Memory B cell (primary cell): ENCODE measurements around the gene JAML.
A peak's percentile ranks its signal among the peaks of the same experiment; 100 is the strongest.

ENCODE experiments used
- ATAC-seq: fragments of 150-1000 bp; cut with Tn5 transposase; 2 replicates; pipeline ENCODE4 v1.10.0; 2021; ENCODE audit warnings: low read depth, mild to moderate bottlenecking, moderate library complexity
- DNase-seq, 2 donors: peaks; one replicate each; pipeline ENCODE4 v3.0.0; 2022; ENCODE audit warnings: low spot score in 2 of 2
- H3K27ac Mint-ChIP-seq: one replicate; pipeline ENCODE4 v1.8.0; 2022; ENCODE audit warnings: mild to moderate bottlenecking, moderate library complexity, mixed read lengths
- H3K27me3 Mint-ChIP-seq: one replicate; pipeline ENCODE4 v1.8.0; 2022; ENCODE audit warnings: mixed read lengths
- H3K36me3 Mint-ChIP-seq: one replicate; pipeline ENCODE4 v1.8.0; 2022; ENCODE audit warnings: mild to moderate bottlenecking, mixed read lengths
- H3K4me1 Mint-ChIP-seq: one replicate; pipeline ENCODE4 v1.8.0; 2022; ENCODE audit warnings: mixed read lengths
- H3K4me3 Mint-ChIP-seq: one replicate; pipeline ENCODE4 v1.8.0; 2022; ENCODE audit warnings: mild to moderate bottlenecking, moderate library complexity, mixed read lengths
- H3K9me3 Mint-ChIP-seq: one replicate; pipeline ENCODE4 v1.8.0; 2022; ENCODE audit warnings: mixed read lengths

JAML gene

DNA sequence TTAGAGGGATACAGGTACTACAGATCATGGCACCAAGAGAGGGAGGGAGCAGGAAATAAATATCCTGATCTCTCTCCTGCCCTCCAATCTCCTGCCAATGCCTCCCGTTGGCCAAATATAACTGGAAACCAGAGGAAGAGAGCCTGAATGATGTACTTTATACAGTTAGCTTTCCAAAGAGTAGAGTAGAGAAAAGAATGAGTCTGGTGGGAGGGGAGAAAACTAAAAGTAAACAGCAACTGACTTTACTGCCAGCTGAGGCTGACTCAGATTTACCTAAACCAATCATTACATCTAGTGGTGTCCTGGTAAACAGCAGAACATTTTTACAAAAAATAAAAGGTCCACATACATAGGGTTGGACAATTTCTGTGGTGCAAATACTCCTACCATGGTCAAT lies 22.2 kb upstream of the JAML start:
- H3K4me1 Mint-ChIP-seq, result peaks cover 26% of the 10 kb centered on the region
- no peak overlapping the region for H3K4me3 Mint-ChIP-seq
- peaks cover 13% of the 10 kb centered on the region for H3K36me3 Mint-ChIP-seq
- ATAC-seq (no peak), DNase-seq (no peak)
- no peaks in the 10 kb centered on the region for H3K9me3 Mint-ChIP-seq
- H3K27me3 Mint-ChIP-seq, result no peaks in the 10 kb centered on the region
- H3K27ac Mint-ChIP-seq, result no peak overlapping the region

DNA sequence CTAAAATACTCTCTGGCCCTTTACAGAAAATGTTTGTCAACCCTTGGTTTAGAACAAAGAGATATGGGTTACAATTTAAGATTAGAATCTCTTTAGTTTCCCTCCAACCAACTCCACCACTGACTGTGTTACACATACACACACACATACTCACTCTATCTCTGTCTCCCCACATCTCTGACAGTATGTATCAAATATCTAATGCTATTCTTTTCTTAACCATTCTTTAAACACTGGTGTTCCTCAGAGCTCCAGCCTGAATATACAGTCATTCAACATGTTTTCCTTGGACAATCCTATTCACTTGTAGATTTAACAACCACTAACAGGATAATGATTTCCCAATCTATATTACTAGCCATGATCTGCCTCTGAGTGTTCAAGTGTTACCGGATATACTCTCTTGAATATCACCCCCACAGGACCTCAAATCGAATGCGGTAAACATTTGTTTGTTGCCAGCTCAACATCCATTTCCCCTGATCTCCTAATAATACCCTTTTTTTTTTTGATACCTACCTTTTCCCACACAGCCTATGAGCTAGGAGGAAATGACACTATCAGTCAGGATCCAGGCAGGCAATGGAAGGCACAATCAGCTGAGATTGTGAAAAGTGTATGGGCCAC lies 21.2 kb upstream of the JAML start:
- ATAC-seq, result no peak
- Mint-ChIP-seq H3K36me3 (peaks cover 13% of the 10 kb centered on the region), H3K9me3 (no peaks in the 10 kb centered on the region), H3K27me3 (no peaks in the 10 kb centered on the region), H3K4me1 (peaks cover 32% of the 10 kb centered on the region), H3K27ac (peak overlapping the region; percentile 20), H3K4me3 (no peak overlapping the region)
- DNase-seq, result no peak

DNA sequence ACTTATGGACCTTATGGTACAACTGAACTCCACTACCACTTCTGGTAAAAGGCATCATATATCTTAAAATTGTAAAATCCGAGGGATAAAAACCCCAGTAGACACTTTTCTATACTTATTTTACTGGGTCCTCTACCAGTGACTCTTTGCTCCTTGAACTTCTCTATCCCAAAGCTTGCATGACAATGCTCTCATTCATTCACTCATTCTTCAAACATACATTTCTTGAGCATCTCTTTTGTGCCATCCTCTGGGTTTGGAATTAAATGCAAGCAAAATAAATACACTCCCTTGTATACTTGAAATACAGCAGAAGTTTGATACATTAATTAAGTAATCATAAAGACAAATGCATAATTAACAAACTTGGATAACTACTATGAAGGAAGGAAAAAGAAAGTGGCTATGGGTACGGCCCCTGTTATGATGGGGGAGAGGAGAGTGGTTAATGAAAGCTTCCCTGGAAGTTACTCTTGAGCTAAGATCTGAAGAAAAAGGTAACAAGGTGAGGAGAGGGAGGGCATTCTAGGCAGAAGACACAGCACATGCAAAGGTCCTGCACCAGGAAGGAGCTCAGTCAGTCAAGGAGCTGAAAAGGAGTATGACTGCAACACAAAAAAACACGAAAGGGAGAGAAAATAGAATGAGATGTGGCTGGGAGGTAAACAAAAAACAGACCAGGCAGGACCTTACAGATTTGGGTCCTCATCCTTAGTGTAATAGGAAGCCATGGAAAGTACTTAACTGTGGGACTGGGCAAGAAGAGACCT lies 19.4 kb upstream of the JAML start:
- Mint-ChIP-seq H3K36me3 (peaks cover 11% of the 10 kb centered on the region), H3K27me3 (no peaks in the 10 kb centered on the region), H3K27ac (no peak overlapping the region)

DNA sequence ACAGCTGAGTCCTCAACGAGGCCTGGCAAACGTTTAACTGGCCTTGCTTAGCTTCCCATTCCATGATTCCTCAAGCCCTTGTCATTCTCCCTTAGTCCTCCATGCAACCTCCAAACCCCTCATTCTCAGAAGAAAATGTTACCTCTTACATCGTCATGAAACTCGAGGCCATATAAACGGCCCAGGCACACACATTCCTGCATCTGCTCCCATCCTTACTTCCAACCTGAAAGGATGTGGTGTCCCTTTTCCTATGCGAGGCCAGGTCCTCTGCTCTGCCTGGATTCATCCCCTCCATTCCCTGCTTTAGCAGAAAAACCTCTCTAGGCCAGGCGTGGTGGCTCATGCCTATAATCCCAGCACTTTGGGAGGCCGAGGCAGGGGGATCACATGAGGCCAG lies 18.4 kb upstream of the JAML start:
- no peak overlapping the region for H3K27ac Mint-ChIP-seq
- DNase-seq (no peak), ATAC-seq (no peak)
- H3K4me1 Mint-ChIP-seq, result peaks cover 34% of the 10 kb centered on the region
- H3K36me3 Mint-ChIP-seq, result peaks cover 14% of the 10 kb centered on the region
- no peak overlapping the region for H3K4me3 Mint-ChIP-seq
- no peaks in the 10 kb centered on the region for H3K27me3 Mint-ChIP-seq
- no peaks in the 10 kb centered on the region for H3K9me3 Mint-ChIP-seq

More for the DNA sequence above, 19.4 kb upstream of the JAML start:
- Mint-ChIP-seq H3K4me3 (no peak overlapping the region), H3K9me3 (no peaks in the 10 kb centered on the region), H3K4me1 (peaks cover 34% of the 10 kb centered on the region)
- DNase-seq (no peak), ATAC-seq (no peak)

DNA sequence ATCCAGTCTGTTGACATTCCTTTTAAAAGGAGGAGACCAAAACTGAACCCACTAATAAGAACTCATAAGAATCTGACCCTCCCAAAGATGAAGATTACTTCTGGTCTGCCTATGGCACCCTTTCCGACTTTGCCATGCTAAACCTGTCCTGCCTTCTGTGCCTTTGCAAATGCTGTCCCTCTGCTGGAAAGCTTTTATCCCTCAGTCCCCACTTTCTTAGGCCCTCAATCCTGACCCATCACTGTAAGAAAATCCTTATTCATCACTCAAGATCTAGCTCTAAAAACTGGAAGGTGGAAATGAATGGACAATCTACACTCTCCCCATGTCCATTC lies 16.9 kb upstream of the JAML start:
- H3K27ac Mint-ChIP-seq, result no peak overlapping the region
- no peaks in the 10 kb centered on the region for H3K27me3 Mint-ChIP-seq
- ATAC-seq, result no peak
- peaks cover 34% of the 10 kb centered on the region for H3K4me1 Mint-ChIP-seq
- no peaks in the 10 kb centered on the region for H3K9me3 Mint-ChIP-seq
- no peak for DNase-seq
- H3K36me3 Mint-ChIP-seq, result peaks cover 11% of the 10 kb centered on the region
- no peak overlapping the region for H3K4me3 Mint-ChIP-seq

DNA sequence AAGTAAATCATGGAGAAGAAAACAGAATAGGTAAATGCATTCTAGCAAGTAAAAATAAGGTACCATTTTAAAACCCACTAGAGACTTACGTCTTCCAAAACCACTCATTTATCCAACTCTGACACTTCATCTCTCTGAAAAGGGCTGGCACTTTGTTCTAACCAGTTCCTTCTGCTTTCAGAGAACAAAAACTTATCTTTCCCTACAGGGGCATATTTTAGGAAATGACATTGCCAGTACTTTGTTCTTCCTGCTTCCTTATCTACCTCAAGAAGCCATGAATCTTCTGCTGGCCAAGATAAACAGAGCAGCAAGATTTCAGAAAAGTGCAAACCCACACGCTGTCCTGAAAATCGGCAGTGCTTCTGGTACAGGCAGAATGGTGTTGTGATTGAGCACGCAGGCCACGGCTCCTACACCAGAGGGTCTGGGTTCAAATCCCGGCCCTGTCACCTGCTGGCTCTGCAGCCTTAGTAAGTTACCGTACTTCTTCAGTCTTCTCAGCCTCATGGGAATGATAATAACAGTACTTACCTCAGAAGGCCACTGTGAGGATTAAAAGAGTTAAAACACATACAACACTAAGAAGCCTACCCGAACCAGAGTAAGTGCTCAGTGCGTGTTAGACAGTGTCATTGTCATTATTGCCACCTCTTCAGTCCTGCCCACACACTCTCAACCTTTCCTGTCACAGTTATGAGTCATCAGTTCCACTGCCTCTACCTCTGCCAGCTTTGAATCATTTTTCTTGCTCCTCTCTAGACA lies 16.4 kb upstream of the JAML start:
- Mint-ChIP-seq H3K27me3 (no peaks in the 10 kb centered on the region), H3K36me3 (peaks cover 15% of the 10 kb centered on the region)
- DNase-seq, result no peak

DNA sequence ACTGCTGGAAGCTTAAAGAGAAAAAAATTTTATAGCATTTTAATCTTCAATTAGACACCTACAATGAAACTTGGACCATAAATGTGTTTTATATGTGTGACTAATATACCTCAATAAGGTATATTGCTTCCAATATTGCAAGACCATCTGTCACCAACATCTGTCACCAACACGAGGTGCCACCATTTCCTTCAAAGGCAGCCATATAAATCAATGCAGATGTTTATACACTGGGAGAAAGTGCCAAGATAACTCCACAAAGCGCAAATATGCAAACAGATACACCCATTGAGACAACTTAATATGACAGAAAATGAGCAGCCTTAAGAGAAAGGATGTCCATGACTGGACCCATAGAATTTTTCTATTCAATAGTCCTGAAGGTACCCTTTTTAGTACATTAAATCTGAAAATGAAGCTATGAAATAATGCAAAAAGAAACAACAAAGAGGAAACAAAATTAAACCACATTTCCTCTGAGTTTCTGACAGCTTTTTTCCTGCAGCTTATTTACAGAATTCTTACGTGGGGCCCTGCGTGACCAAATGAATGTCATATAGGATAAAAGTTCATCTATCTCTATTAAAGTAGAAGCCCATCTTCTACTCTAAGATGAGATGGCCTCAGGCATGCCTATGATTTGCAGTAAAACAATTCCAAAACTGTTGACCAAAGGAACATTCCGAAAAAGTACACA lies 14.8 kb upstream of the JAML start:
- ATAC-seq (no peak), DNase-seq (no peak)
- H3K27me3 Mint-ChIP-seq, result no peaks in the 10 kb centered on the region
- no peak overlapping the region for H3K4me3 Mint-ChIP-seq
- H3K9me3 Mint-ChIP-seq, result no peaks in the 10 kb centered on the region
- H3K27ac Mint-ChIP-seq, result no peak overlapping the region
- peaks cover 24% of the 10 kb centered on the region for H3K4me1 Mint-ChIP-seq
- peaks cover 25% of the 10 kb centered on the region for H3K36me3 Mint-ChIP-seq

More for the DNA sequence above, 16.4 kb upstream of the JAML start:
- H3K4me1 Mint-ChIP-seq, result peaks cover 34% of the 10 kb centered on the region
- no peaks in the 10 kb centered on the region for H3K9me3 Mint-ChIP-seq
- no peak overlapping the region for H3K27ac Mint-ChIP-seq
- no peak overlapping the region for H3K4me3 Mint-ChIP-seq
- peak; percentile 59 for ATAC-seq

DNA sequence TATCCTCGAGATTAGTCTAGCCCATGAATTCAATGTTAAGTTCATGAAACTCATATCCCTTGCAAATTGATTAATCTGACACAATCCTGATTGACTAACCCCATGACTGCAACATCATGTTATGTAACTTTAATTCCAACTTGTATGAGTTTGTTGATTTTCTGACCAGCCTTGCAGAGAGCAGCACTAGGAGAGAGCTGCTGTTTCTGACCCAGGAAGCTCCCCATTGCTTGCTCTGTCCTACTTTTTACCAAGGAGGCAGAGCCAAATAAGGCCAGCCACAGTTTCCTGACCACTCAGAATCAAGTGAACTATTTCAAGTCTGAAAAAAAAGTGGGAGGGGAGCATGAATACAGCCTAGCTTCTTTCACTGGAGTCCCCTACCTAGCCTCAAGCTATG lies 14.1 kb upstream of the JAML start:
- H3K27ac Mint-ChIP-seq, result no peak overlapping the region
- no peak overlapping the region for H3K4me3 Mint-ChIP-seq
- DNase-seq (no peak), ATAC-seq (no peak)
- peaks cover 27% of the 10 kb centered on the region for H3K36me3 Mint-ChIP-seq
- no peaks in the 10 kb centered on the region for H3K27me3 Mint-ChIP-seq
- H3K4me1 Mint-ChIP-seq, result peaks cover 18% of the 10 kb centered on the region
- H3K9me3 Mint-ChIP-seq, result no peaks in the 10 kb centered on the region

DNA sequence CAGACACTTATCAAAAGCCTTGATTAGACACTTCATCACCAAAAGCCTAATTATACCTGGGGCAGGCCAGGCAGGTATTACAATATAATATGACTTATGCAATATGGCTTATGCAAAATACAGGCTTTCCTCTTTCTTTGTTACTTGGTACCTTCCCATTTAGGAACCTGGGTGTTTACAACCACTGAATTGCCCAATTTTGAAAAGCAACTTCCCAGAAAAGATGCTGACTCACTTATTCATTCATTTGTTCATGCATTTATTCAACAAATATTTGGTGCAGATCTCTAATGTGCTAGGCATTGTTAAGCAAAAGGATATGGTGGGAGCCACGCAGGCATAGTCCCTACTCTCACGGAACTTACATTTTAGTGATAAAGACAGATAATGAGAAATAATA lies 13.6 kb upstream of the JAML start:
- ATAC-seq (no peak), DNase-seq (no peak)
- Mint-ChIP-seq H3K4me3 (no peak overlapping the region), H3K36me3 (peaks cover 28% of the 10 kb centered on the region), H3K9me3 (no peaks in the 10 kb centered on the region), H3K4me1 (peaks cover 16% of the 10 kb centered on the region), H3K27ac (no peak overlapping the region), H3K27me3 (no peaks in the 10 kb centered on the region)

DNA sequence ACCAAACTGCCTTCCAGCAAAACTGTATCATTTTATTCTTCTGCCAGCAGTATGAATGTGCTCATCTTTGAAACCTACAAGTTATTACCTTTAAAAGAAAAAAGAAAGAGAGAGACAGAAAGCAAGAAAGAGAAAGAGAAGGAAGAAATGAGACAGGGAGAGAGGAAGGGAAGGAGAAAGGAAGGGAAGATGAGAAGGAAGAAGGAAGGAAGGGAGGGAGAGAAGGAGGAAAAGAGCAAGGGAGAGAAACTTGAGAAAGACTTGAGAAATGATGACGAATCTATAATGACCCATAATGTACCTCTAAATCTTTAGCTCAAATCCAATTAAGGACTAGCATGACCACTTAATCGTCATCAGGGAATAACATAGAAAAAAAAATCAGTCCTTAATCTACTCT lies 11.4 kb upstream of the JAML start:
- H3K4me3 Mint-ChIP-seq, result no peak overlapping the region
- no peak overlapping the region for H3K27ac Mint-ChIP-seq
- no peak for DNase-seq
- H3K4me1 Mint-ChIP-seq, result peaks cover 5% of the 10 kb centered on the region
- H3K9me3 Mint-ChIP-seq, result no peaks in the 10 kb centered on the region
- no peaks in the 10 kb centered on the region for H3K27me3 Mint-ChIP-seq
- no peak for ATAC-seq
- peaks cover 28% of the 10 kb centered on the region for H3K36me3 Mint-ChIP-seq

DNA sequence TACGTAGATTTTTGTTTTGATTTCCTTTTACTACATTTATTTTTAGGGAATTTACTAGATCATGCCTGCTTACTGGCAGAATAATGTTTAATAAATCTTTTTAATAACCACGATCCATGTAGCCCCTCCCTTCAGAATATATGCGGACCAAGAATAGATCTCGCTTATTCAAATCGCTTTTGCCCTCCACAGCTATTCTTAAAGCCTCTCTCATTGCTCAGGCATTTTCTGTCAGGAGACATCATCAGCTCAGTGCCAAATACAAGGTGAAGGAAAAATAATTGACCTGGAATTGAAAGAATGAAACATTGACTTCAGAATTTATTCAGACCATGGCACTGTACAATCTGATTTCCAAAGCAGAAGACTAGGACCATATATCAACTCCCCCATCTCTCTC lies 10.0 kb upstream of the JAML start:
- H3K4me3 Mint-ChIP-seq, result no peak overlapping the region
- no peak overlapping the region for H3K27ac Mint-ChIP-seq
- ATAC-seq, result no peak
- no peaks in the 10 kb centered on the region for H3K9me3 Mint-ChIP-seq
- peaks cover 3% of the 10 kb centered on the region for H3K4me1 Mint-ChIP-seq
- no peak for DNase-seq
- H3K27me3 Mint-ChIP-seq, result no peaks in the 10 kb centered on the region
- peaks cover 28% of the 10 kb centered on the region for H3K36me3 Mint-ChIP-seq

DNA sequence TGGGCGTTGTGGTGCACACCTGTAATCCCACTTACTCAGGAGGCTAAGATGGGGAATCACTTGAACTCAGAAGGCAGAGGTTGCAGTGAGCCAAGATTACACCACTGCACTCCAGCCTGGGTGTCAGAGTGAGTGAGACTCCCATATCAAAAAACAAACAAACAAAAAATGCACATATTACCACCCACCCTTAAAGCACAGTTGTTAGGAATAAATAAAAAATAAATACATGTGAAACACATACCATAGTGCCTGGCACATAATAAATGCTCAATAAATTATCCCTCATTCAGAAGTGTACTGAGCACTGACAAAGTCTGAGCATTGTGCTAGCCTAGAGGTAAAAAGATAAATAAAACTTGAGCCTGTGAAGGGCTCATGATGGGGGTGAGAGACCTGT lies 9.0 kb upstream of the JAML start:
- Mint-ChIP-seq H3K27me3 (no peaks in the 10 kb centered on the region), H3K9me3 (no peaks in the 10 kb centered on the region), H3K4me3 (no peak overlapping the region), H3K27ac (no peak overlapping the region), H3K36me3 (peaks cover 28% of the 10 kb centered on the region), H3K4me1 (peaks cover 8% of the 10 kb centered on the region)
- ATAC-seq (no peak), DNase-seq (no peak)

DNA sequence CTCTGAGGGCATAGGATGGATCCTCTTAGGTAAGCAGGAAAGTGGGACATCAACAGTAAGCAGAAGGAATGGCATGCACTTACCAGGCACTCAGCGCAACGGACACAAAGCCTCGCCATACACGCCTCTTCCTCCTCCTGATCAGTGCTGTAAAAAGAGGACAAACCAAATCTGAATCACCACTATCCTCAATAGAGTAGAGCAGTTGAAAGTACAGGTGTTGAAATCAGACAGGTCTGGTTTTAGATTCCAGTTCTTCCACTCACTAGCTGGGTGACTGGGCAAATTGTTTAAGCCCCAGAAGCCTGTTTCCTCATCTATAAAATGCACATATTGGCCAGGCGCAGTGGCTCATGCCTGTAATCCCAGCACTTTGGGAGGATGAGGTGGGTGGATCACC lies 8.6 kb upstream of the JAML start:
- Mint-ChIP-seq H3K27ac (no peak overlapping the region), H3K27me3 (no peaks in the 10 kb centered on the region), H3K4me3 (no peak overlapping the region), H3K36me3 (peaks cover 25% of the 10 kb centered on the region), H3K9me3 (no peaks in the 10 kb centered on the region), H3K4me1 (peaks cover 11% of the 10 kb centered on the region)
- ATAC-seq (no peak), DNase-seq (no peak)

DNA sequence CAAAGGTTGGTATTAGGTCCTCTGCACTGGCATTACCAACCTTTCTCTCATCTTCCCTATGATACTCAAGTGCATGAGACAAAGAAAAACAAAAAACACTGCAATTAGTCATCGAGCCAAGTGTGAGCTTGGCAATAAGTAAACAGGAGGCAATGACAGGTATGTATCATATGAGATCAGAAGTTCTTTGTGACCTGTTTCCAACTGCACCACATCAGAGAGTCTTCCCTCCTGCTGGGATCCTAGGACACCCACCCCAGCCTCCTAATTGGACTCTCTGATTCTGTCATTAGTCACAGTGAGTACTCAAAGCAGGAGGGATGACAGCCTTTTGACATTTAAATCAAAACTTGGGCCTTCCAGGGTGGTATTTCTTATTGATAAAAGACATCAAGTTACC lies 7.8 kb upstream of the JAML start:
- DNase-seq, result no peak
- Mint-ChIP-seq H3K4me3 (no peak overlapping the region), H3K36me3 (peaks cover 27% of the 10 kb centered on the region), H3K9me3 (no peaks in the 10 kb centered on the region), H3K4me1 (peaks cover 18% of the 10 kb centered on the region), H3K27me3 (no peaks in the 10 kb centered on the region), H3K27ac (no peak overlapping the region)
- ATAC-seq, result no peak
